GM10266 (cell line): Measurements from ENCODE around the gene RFPL4A.

Experiments used
- DNase-seq: peaks from one replicate; pipeline ENCODE4 v3.0.0; 2012; ENCODE audit errors: extremely low spot score
- TF ChIP-seq, protein P1 (sequence below): IDR thresholded peaks from 2 replicates; pipeline ENCODE4 v1.5.1; 2012; ENCODE audit warnings: mild to moderate bottlenecking, low read depth; ENCODE audit not compliant: control insufficient read depth, insufficient read depth; ENCODE audit errors: missing control alignments

The RFPL4A gene

DNA sequence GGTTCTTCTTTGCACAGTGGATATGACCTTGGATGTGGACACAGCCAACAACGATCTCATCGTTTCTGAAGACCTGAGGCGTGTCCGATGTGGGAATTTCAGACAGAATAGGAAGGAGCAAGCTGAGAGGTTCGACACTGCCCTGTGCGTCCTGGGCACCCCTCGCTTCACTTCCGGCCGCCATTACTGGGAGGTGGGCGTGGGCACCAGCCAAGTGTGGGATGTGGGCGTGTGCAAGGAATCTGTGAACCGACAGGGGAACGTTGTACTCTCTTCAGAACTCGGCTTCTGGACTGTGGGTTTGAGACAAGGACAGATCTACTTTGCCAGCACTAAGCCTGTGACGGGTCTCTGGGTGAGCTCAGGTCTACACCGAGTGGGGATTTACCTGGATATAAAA is 19.4 kb downstream of the RFPL4A start:
- TF ChIP-seq, protein P1, sequence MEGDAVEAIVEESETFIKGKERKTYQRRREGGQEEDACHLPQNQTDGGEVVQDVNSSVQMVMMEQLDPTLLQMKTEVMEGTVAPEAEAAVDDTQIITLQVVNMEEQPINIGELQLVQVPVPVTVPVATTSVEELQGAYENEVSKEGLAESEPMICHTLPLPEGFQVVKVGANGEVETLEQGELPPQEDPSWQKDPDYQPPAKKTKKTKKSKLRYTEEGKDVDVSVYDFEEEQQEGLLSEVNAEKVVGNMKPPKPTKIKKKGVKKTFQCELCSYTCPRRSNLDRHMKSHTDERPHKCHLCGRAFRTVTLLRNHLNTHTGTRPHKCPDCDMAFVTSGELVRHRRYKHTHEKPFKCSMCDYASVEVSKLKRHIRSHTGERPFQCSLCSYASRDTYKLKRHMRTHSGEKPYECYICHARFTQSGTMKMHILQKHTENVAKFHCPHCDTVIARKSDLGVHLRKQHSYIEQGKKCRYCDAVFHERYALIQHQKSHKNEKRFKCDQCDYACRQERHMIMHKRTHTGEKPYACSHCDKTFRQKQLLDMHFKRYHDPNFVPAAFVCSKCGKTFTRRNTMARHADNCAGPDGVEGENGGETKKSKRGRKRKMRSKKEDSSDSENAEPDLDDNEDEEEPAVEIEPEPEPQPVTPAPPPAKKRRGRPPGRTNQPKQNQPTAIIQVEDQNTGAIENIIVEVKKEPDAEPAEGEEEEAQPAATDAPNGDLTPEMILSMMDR, result no peak
- no peak for DNase-seq

DNA sequence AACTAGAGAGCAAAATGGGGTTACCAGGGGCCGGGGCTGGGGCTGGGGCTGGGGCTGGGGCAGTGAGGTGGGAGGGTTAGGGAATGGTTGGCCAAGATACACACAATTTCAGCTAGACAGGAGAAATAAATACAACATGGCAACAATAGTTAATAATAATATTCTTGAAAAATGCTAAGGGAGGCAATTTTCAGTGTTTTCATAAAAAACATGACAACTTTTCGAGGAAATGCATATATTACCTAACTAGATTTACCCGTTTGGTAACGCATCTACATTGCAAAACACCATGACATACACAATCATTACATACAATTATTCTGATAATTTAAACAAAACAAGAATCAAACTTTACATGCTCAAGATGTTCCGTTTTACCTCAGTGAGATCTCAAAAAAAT is 22.2 kb downstream of the RFPL4A start:
- no peak for DNase-seq
- TF ChIP-seq, protein P1, result no peak

DNA sequence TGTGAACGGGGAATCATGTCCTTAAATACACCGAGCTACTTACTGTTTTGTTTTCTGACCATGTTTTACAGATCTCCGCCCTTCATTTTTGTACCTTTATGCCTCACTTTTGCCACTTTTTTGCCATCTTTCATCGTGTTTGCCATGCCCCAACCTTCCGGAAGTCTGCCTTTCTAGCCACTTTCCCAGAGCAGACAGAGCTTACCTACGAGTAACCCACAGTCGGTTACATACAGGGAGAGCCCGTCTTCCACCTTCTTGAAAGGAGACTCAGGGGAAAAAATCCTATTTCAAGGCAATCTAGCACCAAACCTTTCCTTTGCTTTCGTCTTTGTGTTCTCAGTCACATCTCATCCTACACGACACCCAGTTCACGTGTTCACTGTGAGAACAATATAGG is 36.1 kb downstream of the RFPL4A start:
- TF ChIP-seq, protein P1, result no peak
- no peak for DNase-seq

DNA sequence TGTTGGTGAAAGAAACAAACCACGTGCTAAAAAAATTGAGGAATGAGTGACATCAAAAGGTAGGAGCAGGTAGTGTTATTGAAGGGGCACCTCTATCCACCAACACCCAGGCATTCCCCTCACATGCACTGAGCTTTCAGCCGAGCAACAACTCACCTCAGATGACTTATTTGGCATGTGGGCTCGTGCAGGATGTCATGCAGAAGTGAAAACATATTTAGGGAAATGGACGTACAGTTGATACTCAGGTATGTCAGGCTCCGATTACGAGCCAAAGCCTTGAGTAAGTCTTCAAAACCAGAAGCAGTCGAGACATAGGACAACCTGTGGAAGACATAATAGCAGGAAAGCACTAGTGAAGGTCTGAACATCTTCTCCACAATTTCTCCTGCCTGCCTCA is 42.5 kb downstream of the RFPL4A start:
- TF ChIP-seq, protein P1, result no peak
- DNase-seq, result no peak

DNA sequence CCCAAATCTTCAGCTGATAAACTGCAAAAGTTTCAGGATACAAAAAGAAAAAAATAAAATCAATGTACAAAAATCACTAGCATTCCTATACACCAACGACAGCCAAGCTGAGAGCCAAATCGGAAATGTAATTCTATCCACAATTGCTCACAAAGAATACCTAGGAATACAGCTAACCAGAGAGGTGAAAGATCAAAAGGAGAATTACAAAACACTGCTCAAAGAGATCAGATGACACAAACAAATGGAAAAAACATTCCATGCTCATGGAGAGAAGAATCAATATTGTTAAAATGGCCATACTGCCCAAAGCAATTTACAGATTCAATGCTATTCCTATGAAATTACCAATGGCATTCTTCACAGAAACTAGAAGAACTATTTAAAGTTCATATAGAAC is 43.4 kb downstream of the RFPL4A start:
- TF ChIP-seq, protein P1, result no peak
- DNase-seq, result no peak

DNA sequence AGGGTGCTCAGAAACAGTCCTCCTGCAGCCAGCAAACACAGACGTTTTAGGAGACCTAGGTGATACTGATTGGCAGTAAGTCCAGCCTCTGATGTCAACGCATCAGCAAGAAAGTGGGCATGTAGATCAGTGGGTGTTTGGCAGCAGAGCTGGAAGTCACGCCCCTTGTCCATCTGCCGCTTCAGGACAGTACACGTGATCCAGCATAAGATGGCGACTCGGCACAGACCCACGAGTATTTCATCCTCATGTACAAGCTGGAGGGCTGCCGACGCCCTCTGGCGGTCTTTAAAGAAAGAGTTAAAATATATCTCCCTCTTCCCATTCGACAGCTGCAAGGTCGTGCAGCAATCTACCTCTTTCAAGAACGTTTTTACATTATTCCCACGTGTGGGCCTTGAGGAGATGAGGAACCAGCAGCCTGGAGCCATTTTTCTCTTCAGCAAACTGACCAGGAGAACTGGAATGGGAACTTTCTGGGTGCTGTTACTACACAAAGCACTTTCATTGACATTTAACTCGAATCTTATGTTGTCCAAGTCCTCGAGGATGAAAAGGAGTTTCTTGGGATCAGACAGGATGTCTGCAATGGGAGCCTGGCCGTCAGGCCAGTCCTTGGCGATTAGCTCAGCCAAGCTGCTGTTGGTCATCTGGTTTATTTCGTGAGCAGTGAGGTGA is 50.6 kb downstream of the RFPL4A start:
- peak; percentile 59 for DNase-seq
- TF ChIP-seq, protein P1, result no peak

DNA sequence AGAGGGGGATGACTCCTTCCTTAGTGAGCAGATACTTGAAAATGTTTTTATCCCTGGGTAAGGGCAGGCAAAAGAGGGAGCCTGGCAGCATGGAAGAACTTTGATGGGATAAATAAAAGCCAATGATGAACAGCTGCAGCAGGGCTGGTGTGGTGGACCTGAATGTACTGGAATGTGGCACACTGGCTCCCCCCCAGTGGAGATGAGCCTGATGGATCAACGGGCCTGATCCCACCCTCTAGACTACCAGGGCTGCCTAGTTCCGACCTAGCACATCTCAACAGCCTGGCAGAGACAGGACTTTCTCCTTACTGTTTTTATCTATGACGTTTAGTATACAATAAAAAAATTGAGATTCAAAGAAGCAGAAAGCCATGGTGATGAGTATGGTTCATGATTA is 52.4 kb downstream of the RFPL4A start:
- DNase-seq, result no peak

More for the DNA sequence above, 52.4 kb downstream of the RFPL4A start:
- TF ChIP-seq, protein P1, result no peak
